Parathyroid adenoma (tissue), 2 donors: ENCODE data around the gene KCTD16.

Source experiments
- H2AFZ ChIP-seq: fragments of 300-600 bp; sonication (generic); one replicate; pipeline ENCODE4 v1.7.0; 2017; ENCODE audit warnings: antibody characterized with exemption, mild to moderate bottlenecking
- H3K27ac ChIP-seq: fragments of 300-600 bp; sonication (generic); one replicate; pipeline ENCODE4 v1.7.0; 2017
- H3K27me3 ChIP-seq: fragments of 300-600 bp; sonication (generic); one replicate; pipeline ENCODE4 v1.7.0; 2017; ENCODE audit warnings: low read length; ENCODE audit not compliant: control insufficient read depth, insufficient read depth
- H3K36me3 ChIP-seq: fragments of 300-600 bp; sonication (generic); one replicate; pipeline ENCODE4 v1.7.0; 2017; ENCODE audit warnings: low read length; ENCODE audit not compliant: control insufficient read depth, insufficient read depth
- H3K4me1 ChIP-seq: fragments of 300-600 bp; sonication (generic); one replicate; pipeline ENCODE4 v1.7.0; 2017; ENCODE audit warnings: control low read depth
- H3K4me2 ChIP-seq: fragments of 300-600 bp; sonication (generic); one replicate; pipeline ENCODE4 v1.7.0; 2017; ENCODE audit warnings: low read length
- H3K4me3 ChIP-seq: fragments of 300-600 bp; sonication (generic); one replicate; pipeline ENCODE4 v1.7.0; 2017; ENCODE audit warnings: low read depth, low read length
- H3K79me2 ChIP-seq: fragments of 300-600 bp; sonication (generic); one replicate; pipeline ENCODE4 v1.7.0; 2017; ENCODE audit warnings: control low read depth
- H3K9ac ChIP-seq: fragments of 300-600 bp; sonication (generic); one replicate; pipeline ENCODE4 v1.7.0; 2017; ENCODE audit warnings: mild to moderate bottlenecking
- H3K9me3 ChIP-seq: fragments of 300-600 bp; sonication (generic); one replicate; pipeline ENCODE4 v1.7.0; 2017; ENCODE audit warnings: low read length; ENCODE audit not compliant: control insufficient read depth
- TF ChIP-seq, protein P1 (sequence below): fragments of 300-600 bp; sonication (generic); IDR thresholded peaks from one replicate; pipeline ENCODE4 v1.7.0; 2017; ENCODE audit warnings: antibody characterized with exemption, mild to moderate bottlenecking
- donor health status: primary hyperparathyroidism.

The KCTD16 gene

DNA sequence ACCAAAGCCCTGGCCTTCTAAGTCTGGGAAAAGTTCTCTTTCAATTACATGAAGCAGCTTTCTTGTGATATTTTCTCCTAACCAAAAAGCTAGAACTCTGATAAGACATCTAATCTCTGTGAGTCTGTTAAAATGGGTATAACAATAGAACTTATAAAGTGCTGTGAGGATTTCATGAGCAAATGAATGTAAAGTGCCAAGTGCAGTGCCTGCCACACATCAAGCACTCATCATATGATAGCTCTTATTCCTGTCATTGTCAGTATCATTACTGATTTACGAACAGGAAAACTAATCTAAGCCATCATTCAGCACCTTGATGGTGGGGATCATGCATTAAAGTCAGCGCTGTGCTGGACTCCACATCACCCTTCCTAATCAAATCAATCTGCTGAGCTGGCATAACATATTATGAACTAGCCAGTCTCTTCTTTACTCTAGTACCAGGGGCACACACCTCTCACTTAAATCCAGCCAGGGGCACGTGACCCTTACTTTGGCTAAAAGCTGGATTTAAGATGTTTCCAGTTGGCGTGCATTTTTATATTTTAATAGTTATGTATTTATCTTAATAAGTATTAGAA is 37.5 kb upstream of the KCTD16 start:
- no peaks in the 10 kb centered on the region for H3K9me3 ChIP-seq
- no peaks in the 10 kb centered on the region for H3K4me1 ChIP-seq
- no peak overlapping the region for H3K4me3 ChIP-seq
- no peaks in the 10 kb centered on the region for H3K36me3 ChIP-seq
- no peak overlapping the region for H3K4me2 ChIP-seq
- no peaks in the 10 kb centered on the region for H3K27me3 ChIP-seq
- H2AFZ ChIP-seq: no peak overlapping the region
- no peaks in the 10 kb centered on the region for H3K79me2 ChIP-seq
- H3K9ac ChIP-seq: no peak overlapping the region
- H3K27ac ChIP-seq: no peak overlapping the region
- TF ChIP-seq, protein P1, sequence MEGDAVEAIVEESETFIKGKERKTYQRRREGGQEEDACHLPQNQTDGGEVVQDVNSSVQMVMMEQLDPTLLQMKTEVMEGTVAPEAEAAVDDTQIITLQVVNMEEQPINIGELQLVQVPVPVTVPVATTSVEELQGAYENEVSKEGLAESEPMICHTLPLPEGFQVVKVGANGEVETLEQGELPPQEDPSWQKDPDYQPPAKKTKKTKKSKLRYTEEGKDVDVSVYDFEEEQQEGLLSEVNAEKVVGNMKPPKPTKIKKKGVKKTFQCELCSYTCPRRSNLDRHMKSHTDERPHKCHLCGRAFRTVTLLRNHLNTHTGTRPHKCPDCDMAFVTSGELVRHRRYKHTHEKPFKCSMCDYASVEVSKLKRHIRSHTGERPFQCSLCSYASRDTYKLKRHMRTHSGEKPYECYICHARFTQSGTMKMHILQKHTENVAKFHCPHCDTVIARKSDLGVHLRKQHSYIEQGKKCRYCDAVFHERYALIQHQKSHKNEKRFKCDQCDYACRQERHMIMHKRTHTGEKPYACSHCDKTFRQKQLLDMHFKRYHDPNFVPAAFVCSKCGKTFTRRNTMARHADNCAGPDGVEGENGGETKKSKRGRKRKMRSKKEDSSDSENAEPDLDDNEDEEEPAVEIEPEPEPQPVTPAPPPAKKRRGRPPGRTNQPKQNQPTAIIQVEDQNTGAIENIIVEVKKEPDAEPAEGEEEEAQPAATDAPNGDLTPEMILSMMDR: no peak

DNA sequence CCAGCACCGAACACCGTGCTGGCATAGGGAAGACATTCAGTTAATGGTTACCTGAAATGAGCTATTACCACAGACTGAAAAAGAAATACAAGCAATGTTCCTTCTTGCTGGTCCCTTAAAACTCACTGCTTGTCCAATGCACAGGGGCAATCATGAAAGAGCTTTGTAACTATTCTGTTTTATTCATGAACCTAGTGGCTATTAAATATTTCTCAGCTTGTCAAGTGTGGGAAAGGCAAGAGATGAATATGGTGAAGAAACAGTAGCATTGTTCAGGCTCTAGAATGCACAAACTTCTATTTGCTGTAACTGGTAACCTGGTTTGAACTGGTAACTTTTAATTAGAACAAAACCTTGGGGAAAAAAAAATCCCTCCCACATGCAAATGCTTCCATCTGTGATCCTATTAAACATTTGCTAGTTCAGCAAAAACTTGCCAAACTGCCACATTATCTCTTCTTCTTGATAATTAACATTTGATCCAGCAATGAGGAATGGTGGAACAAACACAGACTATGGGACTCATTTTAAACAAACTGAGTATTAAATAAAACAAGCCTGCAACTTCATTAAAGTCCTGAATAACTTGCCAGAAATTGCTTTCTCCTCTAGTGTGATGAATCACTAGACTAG is 36.4 kb upstream of the KCTD16 start:
- Histone ChIP-seq H2AFZ (no peak overlapping the region), H3K9me3 (no peaks in the 10 kb centered on the region), H3K36me3 (no peaks in the 10 kb centered on the region), H3K79me2 (no peaks in the 10 kb centered on the region), H3K4me3 (no peak overlapping the region), H3K4me2 (no peak overlapping the region), H3K27me3 (no peaks in the 10 kb centered on the region), H3K9ac (no peak overlapping the region), H3K27ac (no peak overlapping the region), H3K4me1 (no peaks in the 10 kb centered on the region)
- TF ChIP-seq, protein P1: no peak

DNA sequence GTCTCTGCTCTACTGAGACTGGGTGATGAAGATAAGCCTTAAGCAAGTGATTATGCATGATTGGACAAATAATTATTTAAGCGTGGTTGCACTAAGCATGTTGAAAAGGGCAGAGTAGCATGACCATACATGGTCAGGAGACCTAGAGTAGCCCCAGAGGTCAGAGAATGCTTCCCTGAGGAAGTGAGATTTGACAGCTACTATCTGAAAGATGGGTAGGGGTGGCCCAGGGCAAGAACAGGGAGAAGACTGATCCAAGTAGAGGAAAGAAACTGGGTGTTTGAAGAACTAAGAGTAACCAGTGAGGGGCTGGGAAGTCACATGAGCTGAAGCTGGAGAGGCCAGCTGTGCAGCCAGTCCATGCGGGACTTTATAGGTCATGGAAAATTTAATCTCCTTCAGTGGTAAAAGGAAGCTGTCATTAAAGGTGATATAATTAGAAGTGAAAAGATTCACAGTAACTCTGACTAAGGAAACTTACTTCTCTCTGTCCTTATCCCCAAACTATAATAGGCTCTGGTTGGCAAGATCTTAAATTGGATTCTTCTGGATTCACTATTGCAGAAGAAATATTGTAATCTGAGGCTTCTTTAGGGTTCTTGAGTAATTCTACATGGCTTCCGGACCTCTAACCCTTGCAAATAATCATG is 35.4 kb upstream of the KCTD16 start:
- Histone ChIP-seq H3K27me3 (no peaks in the 10 kb centered on the region), H3K27ac (no peak overlapping the region)

DNA sequence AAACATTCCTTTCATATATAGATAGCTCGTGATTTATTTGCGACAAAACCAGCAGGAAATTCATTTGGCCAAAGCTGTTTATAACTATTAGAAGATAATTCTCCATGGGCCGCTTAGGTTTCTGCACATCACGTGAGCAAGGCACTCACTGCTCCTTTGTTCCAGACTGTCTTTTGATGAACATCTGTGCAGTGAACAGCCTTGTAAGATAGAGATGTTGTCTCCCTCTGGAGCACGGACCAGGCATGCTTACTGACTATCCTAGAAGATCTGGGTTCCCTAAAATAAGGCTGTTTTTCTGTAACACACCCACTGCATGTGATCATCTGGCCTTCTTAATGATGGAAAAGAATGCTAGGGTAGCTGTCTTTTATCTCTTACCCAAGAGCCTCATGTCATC is 31.1 kb upstream of the KCTD16 start:
- H3K27ac ChIP-seq: no peak overlapping the region
- H2AFZ ChIP-seq: no peak overlapping the region
- no peaks in the 10 kb centered on the region for H3K4me1 ChIP-seq

More for the DNA sequence above, 35.4 kb upstream of the KCTD16 start:
- Histone ChIP-seq H3K9ac (no peak overlapping the region), H3K79me2 (no peaks in the 10 kb centered on the region), H2AFZ (no peak overlapping the region), H3K4me1 (no peaks in the 10 kb centered on the region), H3K36me3 (no peaks in the 10 kb centered on the region), H3K9me3 (no peaks in the 10 kb centered on the region), H3K4me2 (no peak overlapping the region), H3K4me3 (no peak overlapping the region)
- TF ChIP-seq, protein P1: no peak

More for the DNA sequence above, 31.1 kb upstream of the KCTD16 start:
- H3K9ac ChIP-seq: no peak overlapping the region
- no peak overlapping the region for H3K4me2 ChIP-seq
- TF ChIP-seq, protein P1: no peak
- no peaks in the 10 kb centered on the region for H3K79me2 ChIP-seq
- H3K4me3 ChIP-seq: no peak overlapping the region
- H3K27me3 ChIP-seq: no peaks in the 10 kb centered on the region
- no peaks in the 10 kb centered on the region for H3K36me3 ChIP-seq
- H3K9me3 ChIP-seq: no peaks in the 10 kb centered on the region
